HCT116 (cell line): ENCODE data around the gene MTREX. TPM values are rescaled to one million over a fixed set of nuclear protein-coding genes. Genes with fewer than 3 reads are reported as not detected.

Source experiments
- ATAC-seq: fragments of 200-7000 bp; cut with Tn5 transposase; 2 replicates; pipeline ENCODE4 v1.9.1; 2020; ENCODE audit warnings: mild to moderate bottlenecking, moderate library complexity
- BruUV-seq: library from RNA; stranded (reverse); fragments of 400-500 nt; replicated peaks from 2 replicates; lab custom pipeline; 2021; lab: Mats Ljungman, UMichigan
- CTCF ChIA-PET: fragments of 300-600 bp; sonication (Branson Sonifier 250); formaldehyde crosslinking; loops from one replicate; lab custom pipeline; 2021; ENCODE audit warnings: antibody characterized with exemption; lab: Charles Lee
- POLR2A ChIA-PET: fragments of 300-600, 350-600 bp; sonication (Branson Sonifier 250); formaldehyde crosslinking; loops from one replicate; lab custom pipeline; 2021; ENCODE audit warnings: antibody characterized with exemption; lab: Charles Lee
- RAD21 ChIA-PET, 2 experiments: fragments of 300-600 bp; sonication (Branson Sonifier 250); formaldehyde crosslinking; loops; one replicate each; lab custom pipeline; 2023; ENCODE audit warnings: low total read pairs in 2 of 2; ENCODE audit not compliant: uncharacterized antibody in 2 of 2, unreplicated experiment in 2 of 2, low non-redundant PET in 1 of 2; lab: Charles Lee
- DNase-seq: peaks from one replicate; pipeline ENCODE4 v3.0.0-alpha.2; 2010; ENCODE audit warnings: low read depth, low spot score
- H2AFZ ChIP-seq: fragments of 200-600 bp; shearing (Covaris generic), sonication (generic); 2 replicates; pipeline ENCODE4 v1.6.1; 2017; ENCODE audit warnings: low read depth, mixed run types, mixed read lengths, antibody characterized with exemption, low read length; ENCODE audit not compliant: poor library complexity, severe bottlenecking
- H3K27ac ChIP-seq: 2 replicates; pipeline ENCODE4 v1.5.1; 2012; ENCODE audit warnings: low read depth, low read length
- H3K27me3 ChIP-seq: fragments of 200-600 bp; sonication (generic); 2 replicates; pipeline ENCODE4 v1.6.1; 2016; ENCODE audit warnings: mixed run types, low read length, mixed read lengths; ENCODE audit not compliant: insufficient read depth
- H3K36me3 ChIP-seq, 2 experiments: fragments of 200-500 bp in 1 of 2; fragments of 200-600 bp in 1 of 2; sonication (Bioruptor generic) in 1 of 2; sonication (generic) in 1 of 2; 2 replicates each; pipeline versions ENCODE4 v1.5.1 to v1.6.1; 2014 to 2016; ENCODE audit warnings: low read length in 2 of 2, inconsistent platforms in 1 of 2, mixed read lengths in 1 of 2, mixed run types in 1 of 2; ENCODE audit not compliant: insufficient read depth in 2 of 2, control insufficient read depth in 1 of 2
- H3K4me1 ChIP-seq, 2 experiments: fragments of 200-600 bp in 1 of 2; sonication (generic) in 1 of 2; 2 replicates each; pipeline versions ENCODE4 v1.5.1 to v1.6.1; 2012 to 2017; ENCODE audit warnings: low read length in 2 of 2, inconsistent platforms in 1 of 2, mild to moderate bottlenecking in 1 of 2, mixed read lengths in 1 of 2, mixed run types in 1 of 2, moderate library complexity in 1 of 2; ENCODE audit not compliant: insufficient read depth in 2 of 2, control insufficient read depth in 1 of 2
- H3K4me2 ChIP-seq: fragments of 200-600 bp; sonication (generic); 2 replicates; pipeline ENCODE4 v1.6.1; 2017; ENCODE audit warnings: mixed run types, low read length, mixed read lengths
- H3K4me3 ChIP-seq, 2 experiments: fragments of 200-600 bp in 1 of 2; sonication (generic) in 1 of 2; replicated peaks in 1 of 2; 2 replicates each; pipeline ENCODE4 v1.5.1; 2011 to 2016; ENCODE audit warnings: low read length in 2 of 2, control low read depth in 1 of 2, low read depth in 1 of 2, mild to moderate bottlenecking in 1 of 2, mixed read lengths in 1 of 2, mixed run types in 1 of 2
- H3K79me2 ChIP-seq: fragments of 200-600 bp; sonication (generic); 2 replicates; pipeline ENCODE4 v1.6.1; 2017; ENCODE audit warnings: mild to moderate bottlenecking, mixed run types, low read length, moderate library complexity, mixed read lengths; ENCODE audit not compliant: insufficient read depth
- H3K9ac ChIP-seq: fragments of 200-600 bp; sonication (generic); 2 replicates; pipeline ENCODE4 v1.6.1; 2016; ENCODE audit warnings: low read length, mixed read lengths
- H3K9me2 ChIP-seq: fragments of 200-600 bp; sonication (generic), shearing (Covaris generic); 2 replicates; pipeline ENCODE4 v1.6.1; 2017; ENCODE audit warnings: mixed run types, mild to moderate bottlenecking, moderate library complexity; ENCODE audit not compliant: insufficient read depth
- H3K9me3 ChIP-seq, 2 experiments: fragments of 200-500 bp in 1 of 2; fragments of 200-600 bp in 1 of 2; sonication (Bioruptor generic) in 1 of 2; sonication (generic) in 1 of 2; 2 replicates each; pipeline ENCODE4 v1.6.1; 2014 to 2017; ENCODE audit warnings: low read length in 2 of 2, mixed read lengths in 2 of 2, inconsistent platforms in 1 of 2, low read depth in 1 of 2, mild to moderate bottlenecking in 1 of 2, mixed run types in 1 of 2, moderate library complexity in 1 of 2; ENCODE audit not compliant: control insufficient read depth in 1 of 2, insufficient read depth in 1 of 2
- H4K20me1 ChIP-seq: fragments of 200-600 bp; sonication (generic), shearing (Covaris generic); 2 replicates; pipeline ENCODE4 v1.6.1; 2017; ENCODE audit warnings: mixed run types, mild to moderate bottlenecking, moderate library complexity; ENCODE audit not compliant: insufficient read depth
- JUND ChIP-seq: IDR thresholded peaks from 2 replicates; pipeline ENCODE4 v1.6.1; 2012
- TCF7L2 ChIP-seq: IDR thresholded peaks from 2 replicates; pipeline ENCODE4 v1.7.0; 2011; ENCODE audit warnings: borderline replicate concordance, inconsistent platforms; ENCODE audit not compliant: insufficient read depth, insufficient read length; ENCODE audit errors: extremely low read depth
- YY1 ChIP-seq: IDR thresholded peaks from 2 replicates; pipeline ENCODE4 v1.6.1; 2011; ENCODE audit warnings: low read length, low read depth, moderate library complexity, mild to moderate bottlenecking; ENCODE audit not compliant: insufficient replicate concordance; ENCODE audit errors: extremely low read depth
- ZFX ChIP-seq: fragments of 450-650 bp; IDR thresholded peaks from 2 replicates; pipeline ENCODE4 v1.6.1; 2017
- ZNF274 ChIP-seq: fragments of 200-500 bp; sonication (Bioruptor generic); IDR thresholded peaks from 2 replicates; pipeline ENCODE4 v1.6.1; 2014; ENCODE audit warnings: mild to moderate bottlenecking, low read depth, low read length, inconsistent platforms
- intact Hi-C: fragments of 100-400 bp; cut with micrococcal nuclease; formaldehyde crosslinking; loops from 2 replicates; pipeline ENCODE4 v1.10.0; 2022
- total RNA-seq: library from RNA; stranded (reverse); gene quantifications from one replicate; pipeline ENCODE4 v1.2.1, GENCODE V29; 2021; ENCODE audit not compliant: unreplicated experiment
- TF ChIP-seq, protein P1 (sequence below), 3 experiments: fragments of 200-600 bp in 1 of 3; sonication (generic) in 1 of 3; IDR thresholded peaks in 2 of 3; conservative IDR thresholded peaks in 1 of 3; 2 replicates each; pipeline ENCODE4 v1.5.1; 2012 to 2017; ENCODE audit warnings: low read depth in 2 of 3, low read length in 2 of 3, antibody characterized with exemption in 1 of 3, borderline replicate concordance in 1 of 3, control low read depth in 1 of 3, mild to moderate bottlenecking in 1 of 3, mixed read lengths in 1 of 3, mixed run types in 1 of 3, moderate library complexity in 1 of 3; ENCODE audit not compliant: insufficient read depth in 1 of 3

MTREX gene
- total RNA-seq, 1 experiment from 2014 or later, result 101 TPM

- TF ChIP-seq TCF7L2, result no peak
- TF ChIP-seq YY1, result no peak
- no peak for TF ChIP-seq JUND
- no peak overlapping the region for H3K27ac ChIP-seq
- no peak overlapping the region for H3K9ac ChIP-seq
- H4K20me1 ChIP-seq, result no peaks in the 10 kb centered on the region
- ChIA-PET RAD21 (no interaction called here), CTCF (no interaction called here), POLR2A (interaction anchor here (1.4 kb wide), 1 partner anchor 11 kb away, joined by 3 read pairs; no protein-coding TSS in a partner anchor)
- no TSS peak for BruUV-seq
- ATAC-seq, result no peak
- intact Hi-C loops, result no loop called here
- H3K4me2 ChIP-seq, result no peak overlapping the region
- no peaks in the 10 kb centered on the region for H3K9me2 ChIP-seq
- H3K27me3 ChIP-seq, result no peaks in the 10 kb centered on the region
- H3K36me3 ChIP-seq, result peaks cover 7 to 8% of the 10 kb centered on the region in 2 experiments; a peak in 3 of 4 replicates
- H3K4me3 ChIP-seq, result no peak overlapping the region
- H3K79me2 ChIP-seq, result no peaks in the 10 kb centered on the region
- no peaks in the 10 kb centered on the region for H3K4me1 ChIP-seq
- no peak for DNase-seq
- no peak overlapping the region for H2AFZ ChIP-seq
- no peaks in the 10 kb centered on the region for H3K9me3 ChIP-seq
These were observed 85.8 kb downstream of the MTREX start for GRCh38 chr5:55393501-55394175.

DNA sequence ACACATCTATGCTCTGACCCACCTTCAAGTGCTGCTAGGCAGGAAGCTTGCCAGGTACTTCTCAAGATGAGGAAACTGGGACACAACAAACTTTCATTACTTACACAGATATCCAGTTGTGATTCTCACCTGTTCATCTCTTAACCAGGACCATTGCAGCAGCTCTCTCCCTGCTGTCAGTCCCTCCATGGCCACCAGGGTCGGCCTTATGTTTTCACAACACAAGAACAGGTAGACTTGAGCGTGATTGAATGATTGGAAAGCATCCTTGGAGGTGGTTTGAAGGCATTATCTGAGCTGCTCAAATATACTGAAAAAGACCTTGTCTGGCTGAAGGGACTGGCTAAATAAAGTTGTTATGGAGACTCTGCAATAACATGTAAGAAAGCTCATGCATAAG lies 94.4 kb downstream of the MTREX start:
- DNase-seq (no peak), ATAC-seq (peak; percentile 60)
- no peaks in the 10 kb centered on the region for H3K9me3 ChIP-seq
- no peaks in the 10 kb centered on the region for H4K20me1 ChIP-seq
- H2AFZ ChIP-seq, result no peak overlapping the region
- H3K4me3 ChIP-seq, result no peak overlapping the region
- H3K9me2 ChIP-seq, result no peaks in the 10 kb centered on the region
- POLR2A ChIA-PET, result no interaction called here
- no peaks in the 10 kb centered on the region for H3K27me3 ChIP-seq
- CTCF ChIA-PET, result interaction anchor here (1.1 to 1.4 kb wide), 4 partner anchors 16 to 290 kb away, joined by 3 to 4 read pairs (median 4); no protein-coding TSS in a partner anchor
- H3K79me2 ChIP-seq, result no peaks in the 10 kb centered on the region; the same call in 1 of the 2 replicates
- no TSS peak for BruUV-seq
- intact Hi-C loops, result loop anchor here (5.0 kb wide), 1 partner anchor 230 kb away; the partner anchor contains the start of gene CDC20B
- TF ChIP-seq ZFX (no peak), ZNF274 (no peak)
- TF ChIP-seq, protein P1, sequence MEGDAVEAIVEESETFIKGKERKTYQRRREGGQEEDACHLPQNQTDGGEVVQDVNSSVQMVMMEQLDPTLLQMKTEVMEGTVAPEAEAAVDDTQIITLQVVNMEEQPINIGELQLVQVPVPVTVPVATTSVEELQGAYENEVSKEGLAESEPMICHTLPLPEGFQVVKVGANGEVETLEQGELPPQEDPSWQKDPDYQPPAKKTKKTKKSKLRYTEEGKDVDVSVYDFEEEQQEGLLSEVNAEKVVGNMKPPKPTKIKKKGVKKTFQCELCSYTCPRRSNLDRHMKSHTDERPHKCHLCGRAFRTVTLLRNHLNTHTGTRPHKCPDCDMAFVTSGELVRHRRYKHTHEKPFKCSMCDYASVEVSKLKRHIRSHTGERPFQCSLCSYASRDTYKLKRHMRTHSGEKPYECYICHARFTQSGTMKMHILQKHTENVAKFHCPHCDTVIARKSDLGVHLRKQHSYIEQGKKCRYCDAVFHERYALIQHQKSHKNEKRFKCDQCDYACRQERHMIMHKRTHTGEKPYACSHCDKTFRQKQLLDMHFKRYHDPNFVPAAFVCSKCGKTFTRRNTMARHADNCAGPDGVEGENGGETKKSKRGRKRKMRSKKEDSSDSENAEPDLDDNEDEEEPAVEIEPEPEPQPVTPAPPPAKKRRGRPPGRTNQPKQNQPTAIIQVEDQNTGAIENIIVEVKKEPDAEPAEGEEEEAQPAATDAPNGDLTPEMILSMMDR (IDR thresholded peaks at IDR 0.05 in 2 of 3, conservative IDR thresholded peaks at IDR 0.05 in 1 of 3; ENCODE audit: borderline replicate concordance in 1 of 3, insufficient read depth in 1 of 3, low read depth in 2 of 3, low read length in 2 of 3), result peak in 2 of 3 experiments; percentile 36 to 44; a peak in 3 of 6 replicates
- no peak overlapping the region for H3K27ac ChIP-seq
- H3K4me1 ChIP-seq, result no peaks in the 10 kb centered on the region
- RAD21 ChIA-PET, result no interaction called here
- no peak overlapping the region for H3K9ac ChIP-seq
- H3K4me2 ChIP-seq, result no peak overlapping the region
- peaks cover 20 to 27% of the 10 kb centered on the region in 2 experiments; a peak in 3 of 4 replicates for H3K36me3 ChIP-seq
